ENCODE measurements around the gene HPSE2. TPM values are rescaled to one million over a fixed set of nuclear protein-coding genes. Genes with fewer than 3 reads are reported as not detected.
"Not testable (repeated sequence)": the region's sequence is repeated elsewhere in the genome, so short reads cannot be mapped to it uniquely, and the experiment has no call there.

Gene HPSE2
- polyA plus RNA-seq, 1 experiment = not detected

- Histone ChIP-seq H3K4me3 (ENCODE audit: low read depth, low read length) (no peak overlapping the region), H3K9me3 (ENCODE audit: control insufficient read depth, insufficient read depth, low read length) (no peaks in the 10 kb centered on the region), H3K27me3 (ENCODE audit: control insufficient read depth, insufficient read depth, low read length) (no peaks in the 10 kb centered on the region), H3K27ac (ENCODE audit: low read depth, low read length) (no peak overlapping the region)
- no peak for TF ChIP-seq CTCF (IDR thresholded peaks at IDR 0.05; ENCODE audit: low read depth, low read length)
- ChIA-PET CTCF (no interaction called here), POLR2A (no interaction called here)
- no peak for DNase-seq (ENCODE audit: low read depth, low spot score)
Measured at GRCh38 chr10:98910546-98910945, 325.1 kb downstream of the HPSE2 start.

- no peak for DNase-seq (ENCODE audit: low read depth, low spot score)
- CTCF ChIA-PET = no interaction called here
Measured at GRCh38 chr10:98910048-98910447, 325.6 kb downstream of the HPSE2 start.

GRCh38 chr10:98908868-98909267, 326.8 kb downstream of the HPSE2 start:
- TF ChIP-seq CTCF (IDR thresholded peaks at IDR 0.05; ENCODE audit: low read depth, low read length) = no peak
- ChIA-PET POLR2A (no interaction called here), CTCF (interaction anchor here (0.7 kb wide), 1 partner anchor 103 kb away, joined by 3 read pairs; no protein-coding TSS in a partner anchor)

More at GRCh38 chr10:98910048-98910447, 325.6 kb downstream of the HPSE2 start:
- Histone ChIP-seq H3K27ac (ENCODE audit: low read depth, low read length) (no peak overlapping the region), H3K9me3 (ENCODE audit: control insufficient read depth, insufficient read depth, low read length) (no peaks in the 10 kb centered on the region), H3K4me3 (ENCODE audit: low read depth, low read length) (no peak overlapping the region), H3K27me3 (ENCODE audit: control insufficient read depth, insufficient read depth, low read length) (no peaks in the 10 kb centered on the region)
- TF ChIP-seq CTCF (IDR thresholded peaks at IDR 0.05; ENCODE audit: low read depth, low read length) = no peak
- POLR2A ChIA-PET = no interaction called here

GRCh38 chr10:98908247-98908646, 327.4 kb downstream of the HPSE2 start:
- POLR2A ChIA-PET; DNase-seq (ENCODE audit: low read depth, low spot score); H3K9me3 ChIP-seq (ENCODE audit: control insufficient read depth, insufficient read depth, low read length); H3K27me3 ChIP-seq (ENCODE audit: control insufficient read depth, insufficient read depth, low read length); H3K4me3 ChIP-seq (ENCODE audit: low read depth, low read length); H3K27ac ChIP-seq (ENCODE audit: low read depth, low read length): not testable (repeated sequence)
- CTCF ChIA-PET = interaction anchor here (0.6 kb wide), 1 partner anchor 17 kb away, joined by 3 read pairs; no protein-coding TSS in a partner anchor

More at GRCh38 chr10:98908868-98909267, 326.8 kb downstream of the HPSE2 start:
- H3K27me3 ChIP-seq (ENCODE audit: control insufficient read depth, insufficient read depth, low read length) = no peaks in the 10 kb centered on the region
- H3K9me3 ChIP-seq (ENCODE audit: control insufficient read depth, insufficient read depth, low read length) = no peaks in the 10 kb centered on the region
- H3K4me3 ChIP-seq (ENCODE audit: low read depth, low read length) = no peak overlapping the region
- DNase-seq (ENCODE audit: low read depth, low spot score) = no peak
- no peak overlapping the region for H3K27ac ChIP-seq (ENCODE audit: low read depth, low read length)

- no peak overlapping the region for H3K4me3 ChIP-seq (ENCODE audit: low read depth, low read length)
- no peaks in the 10 kb centered on the region for H3K27me3 ChIP-seq (ENCODE audit: control insufficient read depth, insufficient read depth, low read length)
- H3K9me3 ChIP-seq (ENCODE audit: control insufficient read depth, insufficient read depth, low read length) = no peaks in the 10 kb centered on the region
- no peak overlapping the region for H3K27ac ChIP-seq (ENCODE audit: low read depth, low read length)
- POLR2A ChIA-PET = no interaction called here
- CTCF ChIA-PET = no interaction called here
- no peak for DNase-seq (ENCODE audit: low read depth, low spot score)
- TF ChIP-seq CTCF (IDR thresholded peaks at IDR 0.05; ENCODE audit: low read depth, low read length) = no peak
Measured at GRCh38 chr10:98901441-98902110, 334.1 kb downstream of the HPSE2 start.

All from AG04450 (cell line).